GM12865 (cell line): ENCODE measurements around the gene SASH3.
"Not testable (repeated sequence)": the region's sequence is repeated elsewhere in the genome, so short reads cannot be mapped to it uniquely, and the experiment has no call there.

Source experiments
- DNase-seq: peaks from one replicate; pipeline ENCODE4 v3.0.0; 2010; ENCODE audit warnings: low read depth
- H3K4me3 ChIP-seq: 2 replicates; pipeline ENCODE4 v1.5.1; 2011; ENCODE audit warnings: mild to moderate bottlenecking, low read depth, low read length, control low read depth
- TF ChIP-seq, protein P1 (sequence below): IDR thresholded peaks from 2 replicates; pipeline ENCODE4 v1.5.1; 2011; ENCODE audit warnings: low read length, control low read depth, low read depth, inconsistent platforms; ENCODE audit not compliant: insufficient read depth; ENCODE audit errors: missing control alignments

Gene SASH3

DNA sequence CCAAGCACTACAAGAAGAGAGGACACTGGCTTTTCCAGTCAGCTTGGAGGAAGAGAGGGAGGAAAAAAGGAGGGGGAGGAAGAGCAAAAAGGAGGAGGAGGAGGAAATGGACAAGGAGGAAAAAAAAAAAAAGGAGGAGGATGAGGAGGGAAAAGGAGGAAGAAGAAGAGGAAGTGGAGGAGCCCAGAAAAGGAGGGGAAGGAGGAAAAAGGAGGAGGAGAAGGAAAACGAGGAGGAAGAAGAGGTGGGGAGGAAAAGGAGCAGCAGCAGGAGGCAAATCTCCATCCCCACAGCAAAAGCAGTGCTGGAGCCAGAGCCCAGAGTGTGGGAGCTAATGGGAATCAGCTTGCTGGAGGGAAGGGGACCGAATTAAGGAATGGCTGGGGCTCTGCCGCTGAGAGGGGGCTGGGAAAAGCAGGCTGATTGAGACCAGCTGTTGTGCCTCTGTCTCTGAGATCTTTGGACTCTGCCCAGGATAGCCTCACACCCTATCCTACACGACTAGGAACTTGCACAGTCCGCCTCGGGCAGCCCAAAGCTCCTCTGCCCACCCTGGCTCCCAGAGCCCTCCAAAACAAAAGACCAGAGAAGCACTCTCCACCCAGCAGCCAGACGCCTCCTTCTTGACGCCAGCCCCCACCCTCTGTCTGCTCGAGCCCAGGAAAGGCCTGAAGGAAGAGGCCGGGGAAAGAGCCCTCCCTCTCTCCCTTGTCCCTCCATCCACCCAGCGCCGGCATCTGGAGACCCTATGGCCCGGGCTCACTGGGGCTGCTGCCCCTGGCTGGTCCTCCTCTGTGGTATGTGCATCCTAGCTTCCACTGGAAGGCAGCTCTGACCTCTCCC, 41.1 kb upstream of the SASH3 start, which contains the start of gene XPNPEP2:
TSS of gene XPNPEP2 (plus strand) at position 514 of the 843 bp plus-strand sequence. CDS start at position 749, 235 bp downstream.
- TF ChIP-seq, protein P1, sequence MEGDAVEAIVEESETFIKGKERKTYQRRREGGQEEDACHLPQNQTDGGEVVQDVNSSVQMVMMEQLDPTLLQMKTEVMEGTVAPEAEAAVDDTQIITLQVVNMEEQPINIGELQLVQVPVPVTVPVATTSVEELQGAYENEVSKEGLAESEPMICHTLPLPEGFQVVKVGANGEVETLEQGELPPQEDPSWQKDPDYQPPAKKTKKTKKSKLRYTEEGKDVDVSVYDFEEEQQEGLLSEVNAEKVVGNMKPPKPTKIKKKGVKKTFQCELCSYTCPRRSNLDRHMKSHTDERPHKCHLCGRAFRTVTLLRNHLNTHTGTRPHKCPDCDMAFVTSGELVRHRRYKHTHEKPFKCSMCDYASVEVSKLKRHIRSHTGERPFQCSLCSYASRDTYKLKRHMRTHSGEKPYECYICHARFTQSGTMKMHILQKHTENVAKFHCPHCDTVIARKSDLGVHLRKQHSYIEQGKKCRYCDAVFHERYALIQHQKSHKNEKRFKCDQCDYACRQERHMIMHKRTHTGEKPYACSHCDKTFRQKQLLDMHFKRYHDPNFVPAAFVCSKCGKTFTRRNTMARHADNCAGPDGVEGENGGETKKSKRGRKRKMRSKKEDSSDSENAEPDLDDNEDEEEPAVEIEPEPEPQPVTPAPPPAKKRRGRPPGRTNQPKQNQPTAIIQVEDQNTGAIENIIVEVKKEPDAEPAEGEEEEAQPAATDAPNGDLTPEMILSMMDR: no peak
- no peak for DNase-seq
- H3K4me3 ChIP-seq: no peak within 1 kb of the TSS

DNA sequence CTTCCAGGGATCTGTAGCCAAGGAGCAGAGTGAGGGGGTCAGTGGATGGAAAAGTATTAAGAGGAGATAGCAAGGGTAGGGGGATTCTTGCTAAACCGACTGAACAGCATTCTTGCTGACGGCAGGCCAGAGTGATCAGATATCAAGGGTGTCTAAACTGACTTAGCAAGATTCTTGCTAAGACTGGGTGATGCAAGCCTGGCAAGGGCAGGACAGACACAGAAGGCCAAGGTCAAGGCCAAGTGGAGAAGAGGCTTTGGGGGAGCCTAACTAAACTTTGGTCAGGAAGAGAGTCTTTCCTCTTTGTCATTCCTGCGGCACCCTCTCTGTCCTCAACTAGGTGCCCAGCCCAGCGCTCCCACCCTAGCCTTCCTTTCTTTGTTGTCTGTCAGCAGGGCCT, 40.2 kb upstream of the SASH3 start:
- no peak overlapping the region for H3K4me3 ChIP-seq
- no peak for DNase-seq
- TF ChIP-seq, protein P1: no peak

DNA sequence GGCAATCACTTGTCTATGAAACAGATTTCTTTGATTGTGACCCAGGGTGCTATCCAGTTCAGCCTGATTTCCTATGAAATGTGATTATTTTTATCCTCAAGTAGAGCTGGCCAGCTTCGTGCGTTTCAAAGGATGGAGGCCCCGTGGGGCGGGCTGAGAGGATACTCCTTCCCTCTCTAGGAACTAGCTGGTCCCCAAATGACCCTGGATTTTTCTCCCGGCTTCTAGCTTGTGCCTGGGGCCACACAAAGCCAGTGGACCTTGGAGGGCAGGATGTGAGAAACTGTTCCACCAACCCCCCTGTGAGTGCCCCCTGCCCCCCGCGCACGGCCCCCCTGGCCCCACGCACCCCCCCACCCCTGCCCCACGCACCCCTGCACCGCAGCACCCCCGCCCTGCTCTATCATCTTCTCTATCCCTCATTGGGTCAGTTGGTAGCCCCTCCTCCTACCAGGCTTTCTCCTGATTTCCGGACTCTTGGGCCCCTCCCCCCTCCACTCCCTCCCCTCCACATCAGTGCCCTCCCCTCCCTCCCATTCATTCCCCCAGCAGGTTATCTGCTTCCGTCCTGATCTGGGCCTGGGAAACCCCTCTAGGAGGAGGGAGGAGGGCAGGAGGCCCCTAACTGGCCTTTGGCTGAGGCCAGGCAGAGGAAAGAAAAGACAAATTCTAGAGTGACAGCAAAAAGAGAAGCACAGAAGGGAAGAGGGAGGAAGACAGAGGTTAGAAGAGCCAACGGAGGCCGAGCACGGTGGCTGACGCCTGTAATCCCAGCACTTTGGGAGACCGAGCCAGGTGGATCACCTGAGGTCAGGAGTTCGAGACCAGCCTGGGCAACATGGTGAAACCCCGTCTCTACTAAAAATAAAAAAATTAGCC, 37.6 kb upstream of the SASH3 start:
- no peak for DNase-seq
- TF ChIP-seq, protein P1: no peak
- no peak overlapping the region for H3K4me3 ChIP-seq

DNA sequence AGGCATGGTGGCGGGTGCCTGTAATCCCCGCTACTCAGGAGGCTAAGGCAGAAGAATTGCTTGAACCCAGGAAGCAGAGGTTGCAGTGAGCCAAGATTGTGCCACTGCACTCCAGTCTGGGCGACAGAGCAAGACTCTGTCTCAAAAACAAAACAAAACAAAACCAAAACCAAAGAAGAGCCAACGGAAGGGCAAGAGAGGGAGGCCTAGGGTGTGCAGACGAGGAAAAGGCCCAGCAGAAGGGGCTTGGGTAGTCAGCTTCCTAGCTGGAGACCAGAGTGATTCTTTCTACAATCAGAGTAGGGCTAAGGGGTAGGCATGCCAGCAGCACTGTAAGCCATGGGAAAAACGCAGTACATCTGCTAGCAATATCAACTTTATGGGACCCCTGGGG, 37.0 kb upstream of the SASH3 start:
- DNase-seq, H3K4me3 ChIP-seq: not testable (repeated sequence)

DNA sequence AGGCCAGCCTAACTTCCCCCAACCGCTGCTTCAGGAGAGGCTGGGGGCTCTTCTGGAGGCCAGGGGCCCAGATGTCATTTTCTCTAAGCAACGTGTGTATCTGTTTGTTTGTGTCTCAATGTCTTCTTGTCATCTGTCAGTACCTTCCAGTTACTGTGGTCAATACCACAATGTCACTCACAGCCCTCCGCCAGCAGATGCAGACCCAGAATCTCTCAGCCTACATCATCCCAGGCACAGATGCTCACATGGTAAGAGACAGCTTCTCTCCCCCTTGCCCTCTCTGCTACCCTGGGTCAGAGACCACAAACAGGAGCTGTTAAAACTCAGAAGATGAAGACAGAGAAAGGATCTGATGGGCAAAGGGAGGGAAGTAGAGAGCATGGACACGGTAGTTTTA, 35.9 kb upstream of the SASH3 start:
- TF ChIP-seq, protein P1: no peak
- no peak for DNase-seq
- H3K4me3 ChIP-seq: no peak overlapping the region

DNA sequence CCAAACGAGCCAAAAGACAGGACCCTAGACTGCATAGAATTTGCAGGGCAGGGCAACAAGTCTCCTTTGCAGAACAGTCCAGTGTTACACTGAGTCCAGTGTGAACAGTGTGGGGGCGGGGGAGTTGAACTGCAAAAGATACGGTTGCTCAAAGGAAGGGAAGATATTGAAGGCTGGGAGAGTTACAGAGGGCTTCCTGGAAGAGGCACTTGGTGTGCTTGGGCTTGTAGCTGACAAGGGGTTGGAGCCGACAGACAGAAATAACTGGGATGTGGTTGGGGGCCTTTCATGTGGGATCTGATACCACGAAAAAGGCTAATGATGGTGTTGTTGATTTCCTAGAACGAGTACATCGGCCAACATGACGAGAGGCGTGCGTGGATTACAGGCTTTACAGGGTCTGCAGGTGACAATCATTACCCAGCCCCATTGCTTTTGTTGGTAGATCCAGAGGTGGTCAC, 34.9 kb upstream of the SASH3 start:
- TF ChIP-seq, protein P1: no peak
- no peak for DNase-seq
- no peak overlapping the region for H3K4me3 ChIP-seq

DNA sequence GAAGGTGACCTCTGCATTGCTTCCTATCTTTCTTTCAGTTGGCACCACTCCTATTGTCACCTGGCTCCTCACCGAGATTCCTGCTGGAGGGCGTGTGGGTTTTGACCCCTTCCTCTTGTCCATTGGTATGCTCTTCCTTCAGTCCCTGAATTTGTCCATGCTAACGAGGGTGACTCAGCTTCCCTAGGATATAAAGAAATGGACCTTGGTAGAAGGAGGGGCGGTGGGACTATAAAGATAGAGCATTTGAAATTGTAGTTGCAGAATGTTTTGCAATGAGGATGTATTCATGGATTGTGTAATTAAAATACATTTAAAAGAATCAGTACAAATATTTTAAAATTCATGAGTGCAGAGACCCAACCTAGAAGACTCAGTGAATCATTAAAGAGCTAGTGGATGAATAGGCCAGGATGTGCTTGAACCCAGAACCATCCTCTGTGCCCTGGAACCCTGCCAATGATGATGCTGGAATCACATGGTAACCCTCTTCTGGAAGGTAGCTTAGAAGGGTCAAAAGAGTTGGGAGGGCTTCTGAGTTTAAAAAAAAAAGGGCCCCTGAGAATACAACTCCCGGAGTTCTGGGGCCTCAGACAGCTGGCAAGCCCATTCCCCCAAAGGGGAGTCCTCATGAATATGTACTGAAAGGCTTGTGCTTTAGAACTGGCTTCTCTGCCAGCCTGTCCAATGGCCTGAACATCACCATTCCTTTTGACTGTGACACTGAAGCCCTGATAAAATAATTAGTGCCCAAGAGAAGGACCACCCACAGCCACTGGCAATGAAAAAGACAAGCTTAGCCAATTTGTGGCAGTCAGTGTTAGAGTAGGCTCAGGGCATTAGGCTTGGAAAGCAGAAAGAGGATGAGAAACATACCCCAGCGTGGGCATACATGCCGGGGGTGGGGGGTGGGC, 32.9 kb upstream of the SASH3 start:
- no peak for DNase-seq
- H3K4me3 ChIP-seq: no peak overlapping the region
- TF ChIP-seq, protein P1: no peak
